DOHH2 (cell line): ENCODE results near the gene IPCEF1.

Experiments
- CTCF ChIP-seq: fragments of 200-600 bp; sonication (generic); IDR thresholded peaks from one replicate; pipeline ENCODE4 v1.5.1; 2014; ENCODE audit warnings: antibody characterized with exemption, mild to moderate bottlenecking, low read depth, low read length; ENCODE audit not compliant: poor library complexity, severe bottlenecking
- EZH2phosphoT487 ChIP-seq: fragments of 200-600 bp; sonication (generic); IDR thresholded peaks from 2 replicates; pipeline ENCODE4 v1.6.1; 2017; ENCODE audit warnings: borderline replicate concordance, mild to moderate bottlenecking, antibody characterized with exemption, low read length, moderate library complexity, mixed read lengths

- no peak for TF ChIP-seq CTCF
- TF ChIP-seq EZH2phosphoT487, result no peak
Observed at GRCh38 chr6:154298297-154298696, 58.3 kb downstream of the IPCEF1 start.
